HepG2 (cell line): ENCODE results near the gene LCN12. TPM values are rescaled to one million over a fixed set of nuclear protein-coding genes. Genes with fewer than 3 reads are reported as not detected.

ENCODE experiments used
- ATAC-seq: fragments of 200-7000 bp; cut with Tn5 transposase; 3 replicates; pipeline ENCODE4 v1.9.1; 2020; ENCODE audit warnings: mild to moderate bottlenecking, moderate library complexity
- BruUV-seq: library from RNA; stranded (reverse); fragments of 400-500 nt; replicated peaks from 2 replicates; lab custom pipeline; 2021; lab: Mats Ljungman, UMichigan
- CTCF ChIA-PET: fragments of 300-600 bp; formaldehyde crosslinking; extraction: SDS; loops from one replicate; lab custom pipeline; 2021; ENCODE audit warnings: low total read pairs, inconsistent platforms, low intra/inter-chr PET ratio; lab: Yijun Ruan, JAX
- POLR2A ChIA-PET: fragments of 350-600 bp; sonication (Branson Sonifier 250); formaldehyde crosslinking; loops from one replicate; lab custom pipeline; 2020; ENCODE audit warnings: antibody characterized with exemption, inconsistent platforms; lab: Yijun Ruan, JAX
- DNase-seq: peaks from one replicate; pipeline ENCODE4 v3.0.0-alpha.2; 2015; ENCODE audit warnings: low spot score
- FAIRE-seq: peaks from 3 replicates; lab custom pipeline; 2011; peaks lifted over from hg19 to GRCh38; lab: Jason Lieb, UNC
- H2AFZ ChIP-seq: one replicate; pipeline ENCODE4 v1.6.1; 2011; ENCODE audit warnings: low read length, inconsistent platforms
- H3K27ac ChIP-seq: fragments of 300-600 bp; 3 replicates; pipeline ENCODE4 v1.8.0; 2011; ENCODE audit warnings: mixed run types, mild to moderate bottlenecking, mixed read lengths, low read length, inconsistent platforms; ENCODE audit not compliant: insufficient read depth; ENCODE audit errors: extremely low read length
- H3K27me3 ChIP-seq, 2 experiments: fragments of 200-600 bp in 1 of 2; 2 replicates in 1 of 2; 3 replicates in 1 of 2; pipeline versions ENCODE4 v1.6.0 to v1.8.0; 2011; ENCODE audit warnings: low read length in 2 of 2, mild to moderate bottlenecking in 2 of 2, moderate library complexity in 2 of 2, inconsistent platforms in 1 of 2; ENCODE audit not compliant: insufficient read depth in 2 of 2, control insufficient read depth in 1 of 2
- H3K36me3 ChIP-seq, 2 experiments: fragments of 200-600 bp in 1 of 2; replicated peaks in 1 of 2; 2 replicates in 1 of 2; 3 replicates in 1 of 2; pipeline versions ENCODE4 v1.5.1 to v1.8.0; 2011; ENCODE audit warnings: low read length in 2 of 2, inconsistent platforms in 1 of 2; ENCODE audit not compliant: insufficient read depth in 2 of 2, control insufficient read depth in 1 of 2
- H3K4me1 ChIP-seq: 2 replicates; pipeline ENCODE4 v1.5.1; 2012; ENCODE audit warnings: low read length, inconsistent platforms; ENCODE audit not compliant: insufficient read depth
- H3K4me2 ChIP-seq: 2 replicates; pipeline ENCODE4 v1.6.0; 2011; ENCODE audit warnings: low read depth, low read length, inconsistent platforms
- H3K4me3 ChIP-seq, 3 experiments: fragments of 200-600 bp in 1 of 3; sonication (generic), shearing (Covaris generic) in 1 of 3; replicated peaks in 1 of 3; 2 replicates each; pipeline ENCODE4 v1.5.1; 2011 to 2016; ENCODE audit warnings: low read length in 3 of 3, inconsistent platforms in 2 of 3, low read depth in 2 of 3, mild to moderate bottlenecking in 2 of 3, control low read depth in 1 of 3, mixed read lengths in 1 of 3; ENCODE audit not compliant: insufficient read depth in 1 of 3
- H3K79me2 ChIP-seq: one replicate; pipeline ENCODE4 v1.6.1; 2011; ENCODE audit warnings: low read length, inconsistent platforms; ENCODE audit not compliant: insufficient read depth
- H3K9ac ChIP-seq: 2 replicates; pipeline ENCODE4 v1.6.0; 2011; ENCODE audit warnings: mild to moderate bottlenecking, low read depth, low read length, inconsistent platforms; ENCODE audit not compliant: insufficient read depth
- H3K9me3 ChIP-seq: 2 replicates; pipeline ENCODE4 v1.5.1; 2012; ENCODE audit warnings: mild to moderate bottlenecking, low read length
- H4K20me1 ChIP-seq: 2 replicates; pipeline ENCODE4 v1.6.0; 2011; ENCODE audit warnings: inconsistent platforms, mild to moderate bottlenecking, low read length, moderate library complexity; ENCODE audit not compliant: insufficient read depth
- CEBPG ChIP-seq: IDR thresholded peaks from 2 replicates; pipeline ENCODE4 v1.6.1; 2016
- DR1 ChIP-seq: sonication (generic); formaldehyde crosslinking; IDR thresholded peaks from 2 replicates; pipeline ENCODE4 v1.8.0; 2021; ENCODE audit warnings: mild to moderate bottlenecking, missing genetic modification reagents, inconsistent platforms
- FOXA1 ChIP-seq, 2 experiments: fragments of 450-650 bp in 1 of 2; sonication (generic) in 1 of 2; formaldehyde crosslinking in 1 of 2; IDR thresholded peaks; 2 replicates each; pipeline versions ENCODE4 v1.4.0 to v1.6.1; 2016 to 2020; ENCODE audit warnings: missing genetic modification reagents in 1 of 2
- FOXA3 ChIP-seq: IDR thresholded peaks from 2 replicates; pipeline ENCODE4 v1.6.1; 2016; ENCODE audit warnings: missing genetic modification reagents, missing compliant biosample characterization
- FOXJ3 ChIP-seq: sonication (generic); formaldehyde crosslinking; IDR thresholded peaks from 2 replicates; pipeline ENCODE4 v1.4.0; 2020; ENCODE audit warnings: missing genetic modification reagents, mild to moderate bottlenecking, borderline replicate concordance
- HOXA5 ChIP-seq: sonication (generic); formaldehyde crosslinking; IDR thresholded peaks from 2 replicates; pipeline ENCODE4 v1.4.0; 2020; ENCODE audit warnings: missing genetic modification reagents
- JUND ChIP-seq: sonication (generic); formaldehyde crosslinking; IDR thresholded peaks from 2 replicates; pipeline ENCODE4 v1.8.0; 2022; ENCODE audit warnings: mild to moderate bottlenecking, missing genetic modification reagents
- NFYB ChIP-seq: sonication (generic); formaldehyde crosslinking; IDR thresholded peaks from 2 replicates; pipeline ENCODE4 v1.4.0; 2020; ENCODE audit warnings: missing genetic modification reagents
- ZFP62 ChIP-seq: sonication (generic); formaldehyde crosslinking; IDR thresholded peaks from 2 replicates; pipeline ENCODE4 v1.4.0; 2020; ENCODE audit warnings: missing genetic modification reagents
- ZNF296 ChIP-seq: sonication (generic); formaldehyde crosslinking; conservative IDR thresholded peaks from 2 replicates; pipeline ENCODE4 v1.5.0; 2020; ENCODE audit warnings: mild to moderate bottlenecking, missing genetic modification reagents
- ZNF562 ChIP-seq: sonication (generic); formaldehyde crosslinking; IDR thresholded peaks from 2 replicates; pipeline ENCODE4 v1.8.0; 2022; ENCODE audit warnings: missing genetic modification reagents, borderline replicate concordance
- ZNF607 ChIP-seq: sonication (generic); formaldehyde crosslinking; IDR thresholded peaks from 2 replicates; pipeline ENCODE4 v1.5.1; 2020; ENCODE audit warnings: missing genetic modification reagents, mild to moderate bottlenecking, borderline replicate concordance
- ZNF660 ChIP-seq: sonication (generic); formaldehyde crosslinking; IDR thresholded peaks from 2 replicates; pipeline ENCODE4 v1.5.1; 2020; ENCODE audit warnings: mild to moderate bottlenecking, low read depth, missing genetic modification reagents, borderline replicate concordance
- ZNF83 ChIP-seq: sonication (generic); formaldehyde crosslinking; IDR thresholded peaks from 2 replicates; pipeline ENCODE4 v1.4.0; 2020; ENCODE audit warnings: missing genetic modification reagents, mild to moderate bottlenecking, borderline replicate concordance
- ZNF839 ChIP-seq: sonication (generic); formaldehyde crosslinking; IDR thresholded peaks from 2 replicates; pipeline ENCODE4 v1.4.0; 2020; ENCODE audit warnings: missing genetic modification reagents, mild to moderate bottlenecking, borderline replicate concordance
- whole genome bisulfite sequencing: methylation state at CpG from one replicate; pipeline ENCODE4 v1.1.6; 2017; ENCODE audit warnings: low lambda C conversion rate; 5-methylcytosine and 5-hydroxymethylcytosine counted together
- in situ Hi-C: cut with HindIII; loops from 2 replicates; pipeline ENCODE4 v1.10.0; 2017; ENCODE audit warnings: low pct_unique_long_range_greater_than_20kb; ENCODE audit not compliant: extremely low pct_ligation_motif_present
- intact Hi-C: fragments of 100-400 bp; cut with micrococcal nuclease; formaldehyde crosslinking; loops from one replicate; pipeline ENCODE4 v1.10.0; 2022; ENCODE audit not compliant: unreplicated experiment
- polyA plus RNA-seq, 8 experiments: library from polyadenylated mRNA; depleted of rRNA in 3 of 8; stranded (reverse) in 7 of 8; unstranded in 1 of 8; fragments of >200 nt; fragmentation: Illumina TruSeq in 4 of 8; extraction: Trizol in 4 of 8; gene quantifications; 2 replicates each; pipeline versions ENCODE4 v1.2.1 to v1.2.3, GENCODE V29; 2011 to 2016; ENCODE audit warnings: low read depth in 4 of 8, missing spikeins in 1 of 8, mixed read lengths in 1 of 8; ENCODE audit not compliant: insufficient read depth in 1 of 8
- total RNA-seq, 5 experiments: library from RNA; depleted of rRNA; stranded (reverse); fragments of >200 nt; fragmentation: Illumina TruSeq; extraction: Trizol; gene quantifications; 2 replicates each; pipeline ENCODE4 v1.2.3, GENCODE V29; 2016; ENCODE audit warnings: low read depth in 1 of 5
- TF ChIP-seq, protein P1 (sequence below): sonication (generic); formaldehyde crosslinking; IDR thresholded peaks from 2 replicates; pipeline ENCODE4 v1.4.0; 2020; ENCODE audit warnings: missing genetic modification reagents
- TF ChIP-seq, protein P2 (sequence below): IDR thresholded peaks from 2 replicates; pipeline ENCODE4 v1.6.1; 2016; ENCODE audit warnings: mild to moderate bottlenecking
- TF ChIP-seq, protein P3 (sequence below), 2 experiments: fragments of 450-650 bp in 1 of 2; sonication (generic) in 1 of 2; formaldehyde crosslinking; IDR thresholded peaks; 2 replicates each; pipeline versions ENCODE4 v1.5.0 to v1.8.0; 2020 to 2022; ENCODE audit warnings: mild to moderate bottlenecking in 1 of 2, missing genetic modification reagents in 1 of 2
- TF ChIP-seq, protein P4 (sequence below): IDR thresholded peaks from 2 replicates; pipeline ENCODE4 v1.6.1; 2016

LCN12 gene
- total and polyA plus RNA-seq, 2 of the 13 experiments (the other 11 are each of a cell fraction or from before 2014, with no cell fraction given), result 3.4 to 6.9 TPM

DNA sequence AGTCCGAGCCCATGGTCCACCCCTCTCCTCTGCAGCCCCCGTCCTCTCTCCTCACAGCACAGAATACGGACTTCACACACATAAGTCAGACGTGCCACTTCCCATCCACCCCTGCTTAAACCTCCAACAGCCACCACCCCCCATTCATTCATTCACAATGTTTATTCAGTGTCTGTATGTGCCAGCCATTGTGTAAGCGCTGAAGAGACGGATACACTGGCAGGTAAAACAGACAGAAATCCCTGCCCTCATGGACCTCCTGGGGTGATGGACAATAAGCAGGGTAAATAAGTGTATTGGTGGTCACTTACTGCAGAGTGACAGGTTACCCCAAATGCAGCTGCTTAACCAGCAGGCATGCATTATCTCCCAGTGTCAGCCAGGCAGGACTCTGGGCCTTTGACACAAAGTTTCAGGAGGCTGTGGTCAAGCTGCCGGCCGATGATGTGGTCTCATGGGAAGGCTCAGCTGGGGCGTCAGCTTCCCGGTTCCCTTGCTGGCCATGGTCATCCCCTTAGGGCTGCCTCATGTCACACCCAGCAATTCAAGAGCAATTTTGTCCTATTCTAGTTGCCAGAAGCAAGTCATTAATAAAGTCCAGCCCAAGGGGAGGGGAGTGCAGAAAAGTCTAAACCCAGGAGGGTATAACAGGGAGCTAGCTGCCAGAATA lies 38.3 kb downstream of the LCN12 start:
- WGBS, result 16% methylated on average over 8 of the region's 10 CpGs
- in situ Hi-C loops, result no loop called here
- no peaks in the 10 kb centered on the region for H4K20me1 ChIP-seq
- peaks cover 48% of the 10 kb centered on the region for H3K4me1 ChIP-seq
- no peak overlapping the region for H3K4me3 ChIP-seq
- peak; percentile 72 for DNase-seq
- FAIRE-seq, result no peak
- no peak overlapping the region for H3K27ac ChIP-seq
- no peaks in the 10 kb centered on the region for H3K9me3 ChIP-seq
- H3K27me3 ChIP-seq, result peaks cover 3 to 15% of the 10 kb centered on the region in 2 experiments; a peak in 3 of 5 replicates
- H2AFZ ChIP-seq, result no peak overlapping the region
- BruUV-seq, result no TSS peak
- ChIA-PET CTCF (no interaction called here), POLR2A (no interaction called here)
- intact Hi-C loops, result no loop called here
- H3K79me2 ChIP-seq, result peaks cover 5% of the 10 kb centered on the region
- no peak for ATAC-seq
- no peaks in the 10 kb centered on the region for H3K36me3 ChIP-seq
- H3K9ac ChIP-seq, result no peak overlapping the region
- H3K4me2 ChIP-seq, result peak overlapping the region; percentile 25
- TF ChIP-seq FOXA1 (IDR thresholded peaks at IDR 0.05) (no peak), FOXA1 (CRISPR knock-in tag; IDR thresholded peaks at IDR 0.05) (0 out of 2 replicates have a peak, but pooled peaks have one; percentile 16), NFYB (CRISPR knock-in tag) (no peak), FOXA3 (CRISPR knock-in tag) (peak; percentile 10; the same call in 1 of the 2 replicates), ZNF296 (no peak), DR1 (CRISPR knock-in tag) (no peak), ZNF839 (CRISPR knock-in tag) (no peak), ZNF562 (CRISPR knock-in tag) (no peak), CEBPG (CRISPR knock-in tag) (peak; percentile 49), ZNF607 (CRISPR knock-in tag) (no peak), ZFP62 (no peak), FOXJ3 (no peak), JUND (CRISPR knock-in tag) (no peak), ZNF83 (CRISPR knock-in tag) (no peak), HOXA5 (CRISPR knock-in tag) (no peak), ZNF660 (CRISPR knock-in tag) (no peak)
- TF ChIP-seq, protein P1, sequence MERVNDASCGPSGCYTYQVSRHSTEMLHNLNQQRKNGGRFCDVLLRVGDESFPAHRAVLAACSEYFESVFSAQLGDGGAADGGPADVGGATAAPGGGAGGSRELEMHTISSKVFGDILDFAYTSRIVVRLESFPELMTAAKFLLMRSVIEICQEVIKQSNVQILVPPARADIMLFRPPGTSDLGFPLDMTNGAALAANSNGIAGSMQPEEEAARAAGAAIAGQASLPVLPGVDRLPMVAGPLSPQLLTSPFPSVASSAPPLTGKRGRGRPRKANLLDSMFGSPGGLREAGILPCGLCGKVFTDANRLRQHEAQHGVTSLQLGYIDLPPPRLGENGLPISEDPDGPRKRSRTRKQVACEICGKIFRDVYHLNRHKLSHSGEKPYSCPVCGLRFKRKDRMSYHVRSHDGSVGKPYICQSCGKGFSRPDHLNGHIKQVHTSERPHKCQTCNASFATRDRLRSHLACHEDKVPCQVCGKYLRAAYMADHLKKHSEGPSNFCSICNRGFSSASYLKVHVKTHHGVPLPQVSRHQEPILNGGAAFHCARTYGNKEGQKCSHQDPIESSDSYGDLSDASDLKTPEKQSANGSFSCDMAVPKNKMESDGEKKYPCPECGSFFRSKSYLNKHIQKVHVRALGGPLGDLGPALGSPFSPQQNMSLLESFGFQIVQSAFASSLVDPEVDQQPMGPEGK (CRISPR knock-in tag), result 0 out of 2 replicates have a peak, but pooled peaks have one; percentile 28
- TF ChIP-seq, protein P2, sequence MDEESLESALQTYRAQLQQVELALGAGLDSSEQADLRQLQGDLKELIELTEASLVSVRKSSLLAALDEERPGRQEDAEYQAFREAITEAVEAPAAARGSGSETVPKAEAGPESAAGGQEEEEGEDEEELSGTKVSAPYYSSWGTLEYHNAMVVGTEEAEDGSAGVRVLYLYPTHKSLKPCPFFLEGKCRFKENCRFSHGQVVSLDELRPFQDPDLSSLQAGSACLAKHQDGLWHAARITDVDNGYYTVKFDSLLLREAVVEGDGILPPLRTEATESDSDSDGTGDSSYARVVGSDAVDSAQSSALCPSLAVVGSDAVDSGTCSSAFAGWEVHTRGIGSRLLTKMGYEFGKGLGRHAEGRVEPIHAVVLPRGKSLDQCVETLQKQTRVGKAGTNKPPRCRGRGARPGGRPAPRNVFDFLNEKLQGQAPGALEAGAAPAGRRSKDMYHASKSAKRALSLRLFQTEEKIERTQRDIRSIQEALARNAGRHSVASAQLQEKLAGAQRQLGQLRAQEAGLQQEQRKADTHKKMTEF (CRISPR knock-in tag), result 0 out of 2 replicates have a peak, but pooled peaks have one; percentile 16
- TF ChIP-seq, protein P3, sequence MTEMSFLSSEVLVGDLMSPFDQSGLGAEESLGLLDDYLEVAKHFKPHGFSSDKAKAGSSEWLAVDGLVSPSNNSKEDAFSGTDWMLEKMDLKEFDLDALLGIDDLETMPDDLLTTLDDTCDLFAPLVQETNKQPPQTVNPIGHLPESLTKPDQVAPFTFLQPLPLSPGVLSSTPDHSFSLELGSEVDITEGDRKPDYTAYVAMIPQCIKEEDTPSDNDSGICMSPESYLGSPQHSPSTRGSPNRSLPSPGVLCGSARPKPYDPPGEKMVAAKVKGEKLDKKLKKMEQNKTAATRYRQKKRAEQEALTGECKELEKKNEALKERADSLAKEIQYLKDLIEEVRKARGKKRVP (CRISPR knock-in tag; IDR thresholded peaks at IDR 0.05), result no peak
- TF ChIP-seq, protein P4, sequence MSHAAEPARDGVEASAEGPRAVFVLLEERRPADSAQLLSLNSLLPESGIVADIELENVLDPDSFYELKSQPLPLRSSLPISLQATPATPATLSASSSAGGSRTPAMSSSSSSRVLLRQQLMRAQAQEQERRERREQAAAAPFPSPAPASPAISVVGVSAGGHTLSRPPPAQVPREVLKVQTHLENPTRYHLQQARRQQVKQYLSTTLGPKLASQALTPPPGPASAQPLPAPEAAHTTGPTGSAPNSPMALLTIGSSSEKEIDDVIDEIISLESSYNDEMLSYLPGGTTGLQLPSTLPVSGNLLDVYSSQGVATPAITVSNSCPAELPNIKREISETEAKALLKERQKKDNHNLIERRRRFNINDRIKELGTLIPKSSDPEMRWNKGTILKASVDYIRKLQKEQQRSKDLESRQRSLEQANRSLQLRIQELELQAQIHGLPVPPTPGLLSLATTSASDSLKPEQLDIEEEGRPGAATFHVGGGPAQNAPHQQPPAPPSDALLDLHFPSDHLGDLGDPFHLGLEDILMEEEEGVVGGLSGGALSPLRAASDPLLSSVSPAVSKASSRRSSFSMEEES (CRISPR knock-in tag), result no peak
